Liver (tissue), 9 donors: ENCODE data around the gene ANKS3. TPM values are rescaled to one million over a fixed set of nuclear protein-coding genes. Genes with fewer than 3 reads are reported as not detected.

Source experiments
- DNase-seq: peaks from one replicate; pipeline ENCODE4 v3.0.0-alpha.2; 2017; ENCODE audit warnings: low spot score
- H3K27ac ChIP-seq, 2 donors: one replicate each; pipeline ENCODE4 v1.7.0; 2013; ENCODE audit warnings: inconsistent platforms in 2 of 2, low read length in 2 of 2, control low read depth in 1 of 2, low read depth in 1 of 2, mild to moderate bottlenecking in 1 of 2
- H3K27me3 ChIP-seq, 4 donors: one replicate each; pipeline versions ENCODE4 v1.6.1 to v1.7.0; 2013; ENCODE audit warnings: low read length in 3 of 4, inconsistent platforms in 1 of 4, mild to moderate bottlenecking in 1 of 4, moderate library complexity in 1 of 4; ENCODE audit not compliant: control insufficient read depth in 4 of 4, insufficient read depth in 4 of 4
- H3K36me3 ChIP-seq, 4 donors: one replicate each; pipeline versions ENCODE4 v1.6.1 to v1.7.0; 2013; ENCODE audit warnings: low read length in 3 of 4, mild to moderate bottlenecking in 3 of 4, low read depth in 1 of 4, moderate library complexity in 1 of 4; ENCODE audit not compliant: control insufficient read depth in 4 of 4, insufficient read depth in 3 of 4
- H3K4me1 ChIP-seq, 4 donors: one replicate each; pipeline versions ENCODE4 v1.6.1 to v1.7.0; 2013; ENCODE audit warnings: low read length in 3 of 4, mild to moderate bottlenecking in 3 of 4, moderate library complexity in 1 of 4; ENCODE audit not compliant: control insufficient read depth in 4 of 4, insufficient read depth in 4 of 4
- H3K4me3 ChIP-seq, 3 donors: one replicate each; pipeline versions ENCODE4 v1.6.1 to v1.7.0; 2013; ENCODE audit warnings: low read length in 3 of 3, control low read depth in 1 of 3, low read depth in 1 of 3, mild to moderate bottlenecking in 1 of 3
- H3K9ac ChIP-seq, 2 donors: one replicate each; pipeline ENCODE4 v1.7.0; 2013; ENCODE audit warnings: low read length in 2 of 2, mild to moderate bottlenecking in 2 of 2, moderate library complexity in 2 of 2, control low read depth in 1 of 2, low read depth in 1 of 2
- H3K9me3 ChIP-seq, 4 donors: one replicate each; pipeline versions ENCODE4 v1.6.1 to v1.7.0; 2013; ENCODE audit warnings: low read length in 3 of 4; ENCODE audit not compliant: control insufficient read depth in 4 of 4
- ATF3 ChIP-seq: IDR thresholded peaks from 2 replicates; pipeline ENCODE4 v1.6.1; 2016; ENCODE audit warnings: antibody characterized with exemption
- CTCF ChIP-seq: fragments of 150-350 bp; IDR thresholded peaks from 2 replicates; pipeline ENCODE4 v1.5.1; 2017; ENCODE audit warnings: improper control_type of control experiment, low read depth, low read length; ENCODE audit not compliant: missing input control
- EGR1 ChIP-seq, 2 donors: IDR thresholded peaks; 2 replicates each; pipeline ENCODE4 v1.6.1; 2016 to 2018; ENCODE audit warnings: antibody characterized with exemption in 2 of 2, low read depth in 2 of 2
- FOXA1 ChIP-seq: IDR thresholded peaks from 2 replicates; pipeline ENCODE4 v1.6.1; 2016; ENCODE audit warnings: antibody characterized with exemption
- FOXA2 ChIP-seq: IDR thresholded peaks from 2 replicates; pipeline ENCODE4 v1.6.1; 2016; ENCODE audit warnings: antibody characterized with exemption
- GABPA ChIP-seq, 2 donors: IDR thresholded peaks in 1 of 2; conservative IDR thresholded peaks in 1 of 2; 2 replicates each; pipeline ENCODE4 v1.6.1; 2016; ENCODE audit warnings: antibody characterized with exemption in 2 of 2, mild to moderate bottlenecking in 1 of 2, moderate library complexity in 1 of 2
- HNF4A ChIP-seq, 2 donors: conservative IDR thresholded peaks; 2 replicates each; pipeline ENCODE4 v1.6.1; 2016; ENCODE audit warnings: antibody characterized with exemption in 2 of 2, mild to moderate bottlenecking in 2 of 2
- HNF4G ChIP-seq: IDR thresholded peaks from 2 replicates; pipeline ENCODE4 v1.6.1; 2016; ENCODE audit warnings: antibody characterized with exemption
- JUND ChIP-seq, 2 donors: IDR thresholded peaks; 2 replicates each; pipeline ENCODE4 v1.6.1; 2016; ENCODE audit warnings: antibody characterized with exemption in 2 of 2
- MAX ChIP-seq: IDR thresholded peaks from 2 replicates; pipeline ENCODE4 v1.6.1; 2016; ENCODE audit warnings: antibody characterized with exemption
- NR2F2 ChIP-seq: IDR thresholded peaks from 2 replicates; pipeline ENCODE4 v1.6.1; 2016; ENCODE audit warnings: antibody characterized with exemption
- RAD21 ChIP-seq, 2 donors: IDR thresholded peaks; 2 replicates each; pipeline ENCODE4 v1.6.1; 2016; ENCODE audit warnings: antibody characterized with exemption in 2 of 2, mild to moderate bottlenecking in 2 of 2
- REST ChIP-seq: IDR thresholded peaks from 2 replicates; pipeline ENCODE4 v1.6.1; 2016; ENCODE audit warnings: antibody characterized with exemption, mild to moderate bottlenecking
- RXRA ChIP-seq, 2 donors: IDR thresholded peaks; 2 replicates each; pipeline ENCODE4 v1.6.1; 2017 to 2018; ENCODE audit warnings: antibody characterized with exemption in 2 of 2, mild to moderate bottlenecking in 1 of 2
- SP1 ChIP-seq: IDR thresholded peaks from 2 replicates; pipeline ENCODE4 v1.6.1; 2018; ENCODE audit warnings: antibody characterized with exemption, mild to moderate bottlenecking
- TAF1 ChIP-seq: conservative IDR thresholded peaks from 2 replicates; pipeline ENCODE4 v1.6.1; 2016; ENCODE audit warnings: antibody characterized with exemption, mild to moderate bottlenecking
- YY1 ChIP-seq: IDR thresholded peaks from 2 replicates; pipeline ENCODE4 v1.6.1; 2016; ENCODE audit warnings: antibody characterized with exemption, mild to moderate bottlenecking
- ZBTB33 ChIP-seq: IDR thresholded peaks from 2 replicates; pipeline ENCODE4 v1.6.1; 2016; ENCODE audit warnings: antibody characterized with exemption
- WGBS: extraction: QIAGEN DNeasy Blood & Tissue Kit; methylation state at CpG from one replicate; pipeline ENCODE4 v1.1.7; 2013; 5-methylcytosine and 5-hydroxymethylcytosine counted together
- polyA plus RNA-seq, 2 donors: library from polyadenylated mRNA; stranded (reverse) in 1 of 2; unstranded in 1 of 2; fragments of 200-250 nt in 1 of 2; fragments of >200 nt in 1 of 2; fragmentation: Nextera tagmentation in 1 of 2; extraction: Ambion mirVana in 1 of 2; gene quantifications; one replicate each; pipeline versions ENCODE4 v1.2.1 to v1.2.3, GENCODE V29; 2013 to 2015
- total RNA-seq, 2 donors: library from RNA; depleted of rRNA; stranded (reverse); fragments of >200 nt; gene quantifications; one replicate each; pipeline ENCODE4 v1.2.3, GENCODE V29; 2014
- donor health status: healthy.
- donor health status: healthy.
- donor health status: healthy.
- donor health status: healthy.
- donor health status: healthy.

ANKS3 gene
- total and polyA plus RNA-seq, 4 donors: 4.0 to 14.0 (median 4.7) TPM

- Histone ChIP-seq H3K9me3 (no peaks in the 10 kb centered on the region), H3K4me3 (peak overlapping the region; percentile 61 to 78 (median 66)), H3K4me1 (peaks cover 3 to 30% (median 28%) of the 10 kb centered on the region in 4 donors), H3K27me3 (no peaks in the 10 kb centered on the region), H3K27ac (peak overlapping the region; percentile 85 to 91), H3K36me3 (peaks cover 0 to 12% (median 9%) of the 10 kb centered on the region in 4 donors), H3K9ac (peak overlapping the region; percentile 26 to 85)
- no peak for TF ChIP-seq GABPA (IDR thresholded peaks at IDR 0.05 in 1 of 2, conservative IDR thresholded peaks at IDR 0.05 in 1 of 2)
- no peak for TF ChIP-seq ZBTB33
- TF ChIP-seq FOXA1: no peak
- no peak for TF ChIP-seq SP1
- WGBS: 47% methylated on average over 17 of the region's 17 CpGs
- no peak for DNase-seq
These were observed 33.9 kb upstream of the ANKS3 start for GRCh38 chr16:4767872-4768548.

GRCh38 chr16:4766875-4767628, 33.0 kb upstream of the ANKS3 start, which contains the start of gene ZNF500:
ZNF500 (minus strand) TSS chr16:4767162; CDS start chr16:4765978, 1,184 bp downstream.
- WGBS: 3% methylated on average over 72 of the region's 72 CpGs
- peak; percentile 94 for TF ChIP-seq ZBTB33
- no peak for TF ChIP-seq NR2F2
- TF ChIP-seq JUND (IDR thresholded peaks at IDR 0.05): no peak
- TF ChIP-seq MAX: no peak
- TF ChIP-seq REST: peak; percentile 83
- TF ChIP-seq EGR1 (IDR thresholded peaks at IDR 0.05; ENCODE audit: low read depth in 2 of 2): peak; percentile 34 to 48
- TF ChIP-seq ATF3: no peak
- peak; percentile 6 to 33 for TF ChIP-seq RAD21 (IDR thresholded peaks at IDR 0.05)
- TF ChIP-seq TAF1: no peak
- no peak for TF ChIP-seq FOXA2
- peak; percentile 80 to 88 for TF ChIP-seq RXRA (IDR thresholded peaks at IDR 0.05)
- TF ChIP-seq HNF4A (conservative IDR thresholded peaks at IDR 0.05): no peak
- peak in 1 of 2 donors; percentile 86 for TF ChIP-seq GABPA (IDR thresholded peaks at IDR 0.05 in 1 of 2, conservative IDR thresholded peaks at IDR 0.05 in 1 of 2)
- no peak for TF ChIP-seq HNF4G
- peak; percentile 91 for TF ChIP-seq YY1
- no peak for TF ChIP-seq FOXA1
- TF ChIP-seq SP1: peak; percentile 83
- TF ChIP-seq CTCF: no peak
- peaks cover 0 to 19% (median 11%) of the 10 kb centered on the region in 4 donors for H3K36me3 ChIP-seq
- H3K4me3 ChIP-seq: peak within 1 kb of the TSS; percentile 55 to 98 (median 91)
- H3K27me3 ChIP-seq: no peaks in the 10 kb centered on the region
- H3K9ac ChIP-seq: peak within 1 kb of the TSS; percentile 32 to 90
- H3K27ac ChIP-seq: peak within 1 kb of the TSS; percentile 85 to 91
- peaks cover 3 to 30% (median 28%) of the 10 kb centered on the region in 4 donors for H3K4me1 ChIP-seq
- no peaks in the 10 kb centered on the region for H3K9me3 ChIP-seq
- peak; percentile 99 for DNase-seq
